ENCODE measurements around the gene ACOT13. TPM values are rescaled to one million over a fixed set of nuclear protein-coding genes. Genes with fewer than 3 reads are reported as not detected.
"Not testable (repeated sequence)": the region's sequence is repeated elsewhere in the genome, so short reads cannot be mapped to it uniquely, and the experiment has no call there.

ACOT13 gene
- total RNA-seq, 1 donor from 2014 or later, result 80.0 TPM

DNA sequence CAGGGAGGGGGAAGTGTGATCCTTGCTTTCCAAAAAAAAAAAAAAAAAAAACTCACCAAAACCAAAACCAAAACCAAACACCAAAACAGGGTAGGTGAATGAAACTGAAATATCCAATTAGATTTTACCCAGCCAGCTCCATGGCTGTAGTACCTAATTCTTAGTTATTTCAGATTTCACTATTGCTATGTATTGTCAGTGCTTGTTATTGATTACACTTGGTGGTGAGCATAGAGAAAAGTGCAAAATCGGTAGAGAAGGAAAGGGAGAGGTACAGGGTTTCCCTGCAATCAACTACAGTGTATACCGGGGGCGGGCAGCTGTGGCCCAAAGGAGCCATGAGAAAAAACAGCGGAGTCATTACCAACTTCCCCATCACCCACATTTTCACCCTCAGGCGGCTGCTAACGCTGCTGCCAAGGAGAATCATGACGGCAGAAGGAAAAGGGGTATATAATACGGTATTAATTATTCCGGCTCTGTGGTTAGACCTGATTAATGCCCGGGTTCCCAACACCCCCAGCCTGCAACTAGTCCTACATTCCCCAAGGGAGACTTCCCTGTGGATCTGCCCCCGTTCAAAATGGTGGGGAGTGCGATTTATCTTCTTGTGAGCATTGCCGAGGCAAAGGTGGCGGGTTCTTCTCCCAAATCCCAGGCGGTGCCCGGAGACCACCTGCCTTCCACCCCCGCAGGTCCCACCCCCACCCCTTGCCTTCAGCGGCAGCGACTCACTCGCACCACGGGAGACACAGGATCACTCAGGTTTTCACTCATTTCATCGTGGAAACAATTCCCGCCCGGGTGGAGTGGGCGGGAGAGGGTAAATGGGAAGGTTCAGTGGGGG is 52.5 kb downstream of the ACOT13 start, which contains the start of gene C6orf62:
Gene C6orf62 (minus strand): TSS at position 30 of the 847 bp plus-strand sequence. CDS start 486 bp downstream, outside the sequence.
- DNase-seq (peak; percentile 42), ATAC-seq (no peak)
- intact Hi-C loops (cut with micrococcal nuclease), result no loop called here

DNA sequence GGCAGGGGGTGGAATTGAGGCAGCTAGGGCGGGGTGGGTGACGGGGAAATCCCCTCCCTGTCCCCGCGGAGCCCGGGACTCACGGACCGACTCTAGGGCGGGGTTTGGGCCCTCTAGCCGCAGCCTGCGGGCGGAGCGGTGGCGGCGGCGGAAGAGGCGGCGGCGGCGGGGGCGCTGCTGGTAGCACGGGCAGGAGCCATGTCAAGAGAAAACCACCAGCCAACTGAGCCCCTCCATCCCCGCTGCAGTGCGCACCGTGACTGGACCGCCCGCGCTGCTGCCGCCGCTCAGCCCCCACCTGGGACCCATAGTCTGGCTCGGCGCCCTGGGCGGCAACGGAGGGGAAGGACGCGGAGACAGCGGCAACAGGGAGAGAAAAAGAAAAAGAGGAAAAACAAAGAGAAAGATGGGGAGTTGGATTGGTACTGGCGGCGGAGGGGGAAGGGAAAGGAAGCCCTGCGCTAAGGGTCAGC is 53.3 kb downstream of the ACOT13 start:
- intact Hi-C loops (cut with micrococcal nuclease), result no loop called here
- peak; percentile 83 for DNase-seq
- peak; percentile 58 for ATAC-seq

DNA sequence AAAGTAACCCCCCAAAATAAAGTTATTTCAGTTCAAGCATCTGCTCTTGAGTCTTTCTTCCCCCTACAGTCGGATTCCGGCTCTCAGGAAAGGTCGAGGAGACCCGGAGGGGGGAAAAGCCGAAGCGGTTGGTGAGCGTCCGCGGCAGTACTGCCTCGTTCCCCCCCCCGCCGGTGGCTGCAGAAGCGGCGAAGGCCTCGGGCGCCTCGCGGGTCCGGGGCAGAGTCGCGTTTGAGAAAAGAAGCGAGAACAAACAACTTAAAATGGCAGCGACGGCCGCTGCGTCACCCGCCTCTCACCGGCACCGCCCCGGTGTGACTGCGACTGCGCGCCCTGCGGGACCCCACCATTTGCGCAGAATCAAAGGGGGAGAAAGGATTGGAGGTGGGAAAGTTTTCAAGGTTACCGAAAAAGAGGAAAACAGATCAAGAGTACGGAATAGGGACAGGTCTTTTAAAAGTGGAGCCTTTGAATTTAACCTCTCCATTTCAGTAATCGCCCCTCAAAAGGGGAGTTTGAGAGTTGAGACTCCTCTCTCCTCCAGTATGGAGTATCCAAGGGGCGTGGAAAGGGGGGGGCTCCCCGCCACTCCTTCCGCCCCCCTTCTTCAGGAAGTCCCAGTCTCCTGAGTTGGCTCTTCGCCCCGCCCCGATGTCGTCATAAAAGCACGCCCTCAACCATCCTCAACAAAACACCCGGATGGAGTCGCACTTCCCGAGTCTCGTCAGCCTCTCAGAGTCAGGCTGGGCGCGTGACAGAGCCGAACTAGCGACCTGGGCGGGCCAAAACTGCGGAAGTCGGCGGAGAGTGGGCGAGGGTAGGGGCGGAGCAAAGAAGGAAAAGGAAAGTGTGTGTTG is 54.0 kb downstream of the ACOT13 start:
- intact Hi-C loops (cut with micrococcal nuclease), result no loop called here
- DNase-seq (peak; percentile 100), ATAC-seq (peak; percentile 94)

DNA sequence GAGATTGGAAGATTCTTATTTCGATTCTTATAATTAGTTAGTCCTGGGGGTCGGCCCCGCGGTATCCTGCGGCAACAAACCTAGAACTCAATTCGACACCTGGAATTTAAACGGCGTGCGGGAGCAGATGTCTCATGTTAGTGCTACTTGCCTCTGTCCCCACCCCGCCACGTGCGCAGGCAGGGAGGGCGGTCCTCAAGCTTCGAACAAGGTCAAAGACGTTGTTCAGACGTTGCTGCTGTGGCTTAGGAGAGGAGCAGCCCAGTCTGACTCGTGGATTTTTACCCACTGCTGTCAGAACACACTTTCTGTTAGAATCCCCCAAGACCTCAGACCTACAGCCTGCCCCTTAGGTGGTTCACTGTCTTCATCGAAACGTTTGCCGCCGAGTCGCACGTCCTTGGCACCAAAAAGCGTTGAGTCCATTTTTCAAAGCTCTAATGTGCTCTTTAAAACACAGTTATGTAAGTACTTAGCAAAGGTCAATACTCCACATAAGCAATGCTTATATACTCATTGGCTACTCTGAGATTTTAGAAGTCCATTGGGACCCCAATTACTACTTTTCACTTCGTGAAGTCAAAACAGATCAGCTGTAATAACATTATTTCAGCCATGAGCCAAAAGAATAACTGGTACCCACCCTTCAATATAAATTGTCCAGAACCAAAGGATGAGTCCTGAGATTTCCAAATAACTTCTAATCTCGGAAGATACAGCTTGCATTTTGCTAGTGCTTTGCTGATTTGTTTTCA is 54.8 kb downstream of the ACOT13 start:
- DNase-seq, result peak; percentile 89
- ATAC-seq, result peak; percentile 65
- intact Hi-C loops (cut with micrococcal nuclease), result no loop called here

DNA sequence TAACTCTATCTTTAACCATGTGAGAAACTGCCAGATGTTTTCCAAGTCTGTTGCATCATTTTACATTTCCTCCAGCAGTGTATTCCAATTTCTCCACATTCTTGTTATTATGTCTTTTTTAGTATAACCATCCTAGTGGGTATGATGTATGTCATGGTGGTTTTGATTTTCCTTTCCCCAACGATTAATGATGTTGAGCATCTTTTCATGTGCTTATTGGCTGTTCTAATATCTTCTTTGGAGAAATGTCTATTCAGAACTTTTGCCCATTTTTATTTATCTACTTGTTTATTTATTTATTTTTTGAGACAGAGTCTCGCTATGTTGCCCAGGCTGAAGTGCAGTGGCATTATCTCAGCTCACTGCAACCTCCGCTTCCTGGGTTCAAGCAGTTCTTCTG is 56.4 kb downstream of the ACOT13 start:
- ATAC-seq (no peak), DNase-seq (no peak)
- intact Hi-C loops (cut with micrococcal nuclease), result no loop called here

DNA sequence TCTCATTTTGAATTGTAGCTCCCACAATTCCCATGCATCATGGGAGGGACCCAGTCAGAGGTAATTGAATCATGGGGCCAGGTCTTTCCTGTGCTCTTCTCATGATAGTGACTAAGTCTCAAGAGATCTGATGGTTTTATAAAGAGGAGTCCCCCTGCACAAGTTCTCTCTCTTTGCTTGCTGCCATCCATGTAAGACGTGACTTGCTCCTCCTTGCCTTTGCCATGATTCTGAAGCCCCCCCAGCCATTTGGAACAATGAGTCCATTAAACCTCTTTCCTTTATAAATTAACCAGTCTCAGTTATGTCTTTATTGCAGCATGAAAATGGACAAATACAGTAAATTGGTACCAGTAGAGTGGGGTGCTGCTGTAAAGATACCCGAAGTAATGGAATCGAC is 63.8 kb downstream of the ACOT13 start:
- ATAC-seq, result not testable (repeated sequence)

DNA sequence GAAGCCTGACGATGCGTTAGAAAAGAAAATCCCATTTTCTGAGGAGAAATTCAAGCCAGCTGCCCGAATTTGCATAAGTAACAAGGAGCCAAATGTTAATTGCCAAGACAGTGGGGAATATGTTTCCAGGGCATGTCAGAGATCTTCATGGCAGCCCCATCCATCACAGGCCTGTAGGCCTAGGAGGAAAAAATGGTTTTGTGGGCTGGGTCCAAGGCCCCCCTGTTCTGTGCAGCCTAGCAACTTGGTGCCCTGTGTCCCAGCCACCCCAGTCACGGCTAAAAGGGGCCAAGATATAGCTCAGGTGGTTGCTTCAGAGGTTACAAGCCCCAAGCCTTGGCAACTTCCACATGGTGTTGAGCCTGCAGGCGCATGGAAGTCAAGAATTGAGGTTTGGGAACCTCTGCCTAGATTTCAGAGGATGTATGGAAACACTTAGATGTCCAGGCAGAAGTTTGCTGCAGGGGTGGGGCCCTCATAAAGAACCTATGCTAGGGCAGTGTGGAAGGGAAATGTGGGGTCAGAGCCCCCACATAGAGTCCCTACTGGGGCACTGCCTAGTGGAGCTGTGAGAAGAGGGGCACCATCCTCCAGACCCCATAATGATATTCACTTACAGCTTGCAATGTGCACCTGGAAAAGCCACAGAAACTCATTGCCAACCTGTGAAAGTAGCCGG is 64.7 kb downstream of the ACOT13 start:
- ATAC-seq; intact Hi-C loops (cut with micrococcal nuclease); DNase-seq: not testable (repeated sequence)

More for the DNA sequence above, 63.8 kb downstream of the ACOT13 start:
- DNase-seq; intact Hi-C loops (cut with micrococcal nuclease): not testable (repeated sequence)

DNA sequence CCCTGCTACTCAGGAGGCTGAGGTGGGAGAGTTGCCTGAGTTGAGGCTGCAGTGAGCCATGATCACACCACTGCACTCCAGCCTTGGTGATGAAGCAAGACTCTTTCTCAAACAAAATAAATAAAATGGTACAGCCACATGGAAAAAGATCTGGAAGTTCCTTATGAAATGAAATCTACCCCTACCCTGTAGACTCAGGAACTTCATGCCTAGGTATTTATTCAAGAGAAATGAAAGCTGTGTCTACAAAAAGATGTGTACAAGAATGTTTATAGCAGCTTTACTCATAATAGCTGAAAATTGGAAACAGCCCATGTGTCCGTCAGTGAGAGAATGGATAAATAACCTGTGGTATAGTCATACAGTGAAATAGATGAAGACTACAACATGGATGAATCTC is 67.3 kb downstream of the ACOT13 start:
- intact Hi-C loops (cut with micrococcal nuclease), result no loop called here
- ATAC-seq (no peak), DNase-seq (no peak)

DNA sequence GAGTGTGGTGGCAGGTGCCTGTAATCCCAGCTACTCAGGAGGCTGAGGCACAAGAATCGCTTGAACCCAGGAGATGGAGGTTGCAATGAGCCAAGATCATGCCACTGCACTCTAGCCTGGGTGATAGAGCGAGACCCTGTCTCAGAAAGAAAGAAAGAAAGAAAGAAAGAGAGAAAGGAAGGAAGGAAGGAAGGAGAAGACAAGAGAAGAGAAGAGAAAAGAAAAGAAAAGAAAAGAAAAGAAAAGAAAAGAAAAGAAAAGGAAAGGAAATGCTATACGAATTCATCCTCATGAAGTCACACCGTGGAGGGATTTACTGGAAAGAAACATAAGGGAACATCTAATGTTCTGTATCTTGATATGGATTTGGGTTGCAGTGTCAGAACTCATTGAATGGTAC is 67.8 kb downstream of the ACOT13 start:
- intact Hi-C loops (cut with micrococcal nuclease); ATAC-seq; DNase-seq: not testable (repeated sequence)

DNA sequence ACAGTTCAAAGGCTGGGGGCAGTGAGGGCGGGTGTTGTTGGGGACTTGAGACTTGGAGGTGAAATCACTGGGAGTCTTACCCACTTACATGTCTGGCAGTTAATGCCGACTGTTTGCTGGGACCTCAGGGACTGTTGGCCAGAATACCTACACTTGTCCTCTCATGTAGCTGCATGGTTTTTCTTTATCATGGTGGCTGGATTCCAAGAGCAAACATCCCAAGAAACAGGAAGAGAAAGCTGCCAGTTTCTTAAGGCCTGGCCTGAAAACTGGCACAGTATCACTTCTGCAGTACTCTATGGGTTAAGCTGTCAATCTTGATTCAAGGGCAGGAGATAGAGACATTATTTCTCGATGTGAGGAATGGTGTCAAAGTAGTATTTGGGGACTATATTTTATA is 71.9 kb downstream of the ACOT13 start:
- intact Hi-C loops (cut with micrococcal nuclease), result no loop called here
- ATAC-seq (no peak), DNase-seq (no peak)

DNA sequence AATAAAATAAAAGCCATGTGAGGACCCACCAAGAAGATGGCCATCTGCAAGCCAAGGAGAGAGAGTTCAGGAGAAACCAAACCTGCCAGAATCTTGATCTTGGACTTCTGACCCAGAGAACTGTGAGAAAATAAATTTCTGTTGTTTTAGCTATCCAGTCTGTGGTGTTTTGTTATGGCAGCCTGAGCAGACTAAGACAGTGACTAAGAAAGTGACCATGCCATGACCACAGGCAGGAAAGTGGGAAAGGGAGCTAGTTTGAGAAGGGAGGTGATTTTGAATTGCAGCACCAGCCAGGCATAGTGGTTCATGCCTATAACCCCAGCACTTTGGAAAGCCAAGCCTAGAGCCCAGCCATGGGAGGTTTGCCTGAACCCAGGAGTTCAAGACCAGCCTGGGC is 74.0 kb downstream of the ACOT13 start:
- DNase-seq, result no peak
- ATAC-seq, result no peak
- intact Hi-C loops (cut with micrococcal nuclease), result no loop called here

DNA sequence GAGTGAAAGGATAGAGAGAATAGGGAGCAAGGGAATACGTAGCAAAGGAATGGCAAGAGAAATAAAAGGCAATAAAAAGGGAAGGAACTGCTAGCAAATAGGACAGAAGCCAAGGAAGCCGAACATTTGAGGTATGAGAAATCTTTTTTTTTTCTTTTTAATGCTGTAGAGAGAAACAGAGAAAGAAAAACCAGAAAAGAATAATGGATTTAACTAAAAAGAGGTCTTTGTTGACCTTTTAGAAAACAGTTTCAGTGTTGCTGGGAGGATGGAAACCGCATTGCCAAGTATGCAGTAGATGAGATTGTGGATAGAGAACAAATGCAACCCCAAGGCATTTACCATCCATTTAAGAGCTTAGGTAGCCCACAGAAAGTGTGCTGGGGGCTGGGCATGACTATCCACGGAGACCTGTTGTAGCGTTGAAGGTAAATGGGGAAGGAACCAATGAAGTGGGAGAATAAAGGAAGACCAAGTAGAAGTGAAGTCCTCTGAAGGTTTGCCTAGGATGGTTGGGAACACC is 75.4 kb downstream of the ACOT13 start:
- no peak for ATAC-seq
- intact Hi-C loops (cut with micrococcal nuclease), result no loop called here

DNA sequence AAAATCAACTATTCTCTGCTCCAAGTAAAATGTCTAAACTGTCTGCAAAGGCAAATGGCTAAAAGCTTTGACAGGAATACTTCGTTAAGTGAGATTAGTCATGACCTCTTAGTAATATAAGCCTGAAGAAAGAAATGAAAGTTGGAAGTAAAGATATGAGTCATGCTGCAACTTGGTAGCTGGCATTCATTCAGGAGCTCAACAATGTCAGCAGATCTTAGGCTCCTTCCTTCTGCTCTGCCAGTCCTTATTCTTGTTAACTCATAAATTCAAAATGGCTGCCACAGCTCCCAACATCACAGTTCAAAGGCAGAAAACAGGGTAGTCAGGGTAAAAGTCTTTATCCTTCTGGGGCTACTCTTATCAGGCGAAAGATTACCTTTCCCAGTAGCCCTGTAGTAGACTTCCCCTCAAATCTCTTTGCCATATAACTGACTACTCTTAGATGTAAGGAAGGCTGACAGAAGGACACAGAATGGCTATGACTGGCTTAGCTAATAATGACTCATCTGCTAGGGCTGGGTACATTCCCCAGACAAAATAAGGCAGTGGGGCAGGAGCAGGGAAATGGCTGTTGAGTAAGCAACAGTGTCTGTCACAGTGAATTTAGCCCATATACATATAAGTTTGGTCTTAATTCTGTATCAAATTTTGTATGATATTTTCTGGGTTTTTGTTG is 76.5 kb downstream of the ACOT13 start:
- ATAC-seq (peak; percentile 60), DNase-seq (no peak)
- intact Hi-C loops (cut with micrococcal nuclease), result no loop called here

More for the DNA sequence above, 75.4 kb downstream of the ACOT13 start:
- no peak for DNase-seq

DNA sequence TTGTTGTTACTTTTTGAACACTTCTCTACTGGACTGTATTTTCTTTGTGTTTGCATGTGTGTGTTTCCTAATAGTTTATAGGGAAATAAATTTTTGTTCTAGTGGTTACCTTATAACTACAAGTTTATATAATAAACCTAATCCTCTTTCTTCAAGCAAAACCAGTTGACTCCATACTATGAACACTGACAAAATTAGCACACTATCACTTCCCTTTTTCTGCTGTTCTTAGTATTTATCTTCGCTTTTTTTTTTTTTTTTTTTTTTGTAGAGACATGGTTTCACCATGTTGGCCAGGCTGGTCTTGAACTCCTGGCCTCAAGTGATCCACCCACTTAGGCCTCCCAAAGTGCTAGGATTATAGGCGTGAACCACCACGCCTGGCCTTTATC is 77.1 kb downstream of the ACOT13 start:
- no peak for ATAC-seq
- no peak for DNase-seq
- intact Hi-C loops (cut with micrococcal nuclease), result no loop called here

DNA sequence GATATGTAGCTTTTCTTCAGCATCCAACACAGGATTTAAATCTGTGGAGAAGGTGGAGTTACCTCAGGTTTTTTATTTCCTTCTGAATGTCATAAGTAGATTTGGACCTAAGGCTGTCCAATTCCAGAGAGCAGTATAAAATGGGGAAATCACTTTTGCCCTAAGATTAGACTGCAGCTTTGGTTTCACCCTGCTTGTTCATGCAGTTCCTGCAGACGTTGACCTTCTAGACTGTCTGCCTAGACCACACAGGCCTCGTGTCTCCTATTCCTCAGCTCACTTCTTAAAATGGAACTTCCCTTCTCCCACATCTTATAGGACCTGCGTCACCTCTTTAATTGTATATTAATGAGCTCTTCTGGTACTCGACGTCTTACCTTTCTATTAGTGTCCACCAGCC is 78.0 kb downstream of the ACOT13 start:
- DNase-seq, result no peak
- ATAC-seq, result peak; percentile 64

DNA sequence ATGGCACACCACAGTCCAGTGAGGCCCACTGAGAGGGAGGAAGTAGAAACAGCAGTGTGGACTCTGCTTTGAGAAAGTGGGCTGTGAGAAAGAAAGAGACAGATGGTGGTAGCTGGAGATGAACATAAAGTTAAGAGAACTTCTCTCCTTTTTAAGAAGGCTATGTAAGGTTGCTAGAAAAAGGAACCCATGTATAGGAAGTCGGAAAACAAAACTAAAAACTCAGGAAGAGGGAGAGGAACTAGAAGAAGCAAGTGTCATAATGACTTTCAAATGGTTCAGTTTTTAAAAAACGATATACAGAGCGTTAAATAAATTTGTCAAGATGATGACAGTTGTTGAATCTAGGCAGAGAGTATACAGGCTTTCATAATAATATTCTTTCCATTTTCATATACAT is 82.4 kb downstream of the ACOT13 start:
- DNase-seq (no peak), ATAC-seq (no peak)
- intact Hi-C loops (cut with micrococcal nuclease), result no loop called here

More for the DNA sequence above, 78.0 kb downstream of the ACOT13 start:
- intact Hi-C loops (cut with micrococcal nuclease), result no loop called here

DNA sequence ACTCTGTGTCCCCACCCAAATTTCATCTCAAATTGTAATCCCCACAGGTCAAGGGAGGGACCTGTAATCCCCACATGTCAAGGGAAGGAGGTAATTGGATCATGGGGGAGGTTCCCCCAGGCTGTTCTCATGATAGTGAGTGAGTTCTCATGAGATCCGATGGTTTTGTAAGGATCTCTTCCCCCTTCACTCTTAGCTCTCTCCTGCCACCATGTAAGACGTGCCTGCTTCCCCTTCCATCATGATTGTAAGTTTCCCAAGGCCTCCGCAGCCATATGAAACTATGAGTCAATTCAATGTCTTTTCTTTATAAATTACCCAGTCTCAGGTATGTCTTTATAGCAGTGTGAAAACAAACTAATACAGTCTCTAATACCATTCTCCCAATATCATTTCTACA is 84.0 kb downstream of the ACOT13 start:
- DNase-seq; intact Hi-C loops (cut with micrococcal nuclease); ATAC-seq: not testable (repeated sequence)

DNA sequence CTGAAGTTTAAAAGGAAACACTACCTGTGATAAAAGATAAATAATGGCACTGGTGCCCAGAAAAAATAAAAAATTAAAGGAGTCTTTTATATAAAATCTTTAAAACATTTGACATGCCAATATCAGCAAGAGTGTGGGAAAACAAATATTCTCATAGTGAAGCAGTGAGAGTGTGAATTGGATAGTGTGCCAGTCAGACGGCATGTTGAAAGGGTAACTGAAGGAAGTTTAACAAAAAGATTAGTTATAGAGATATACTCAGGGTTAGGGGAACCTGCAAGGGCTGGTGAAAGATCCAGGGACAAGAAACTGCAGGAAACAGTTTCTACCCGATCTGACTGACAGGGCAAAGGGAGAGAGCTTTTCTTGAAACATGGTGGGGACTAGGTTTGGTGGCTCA is 85.6 kb downstream of the ACOT13 start:
- no peak for ATAC-seq
- intact Hi-C loops (cut with micrococcal nuclease), result no loop called here

More for the DNA sequence above, 85.6 kb downstream of the ACOT13 start:
- no peak for DNase-seq

Data from left ventricle myocardium superior (tissue), 1 donor.